Activated CD8-positive, alpha-beta memory T cell treated with anti-CD3 and anti-CD28 coated beads, Interleukin-2, amount 50 U/mL, for 24 hours (primary cell): ENCODE measurements around the gene CASTOR1.

Experiments
- DNase-seq: peaks from one replicate; pipeline ENCODE4 v3.0.0-alpha.2; 2020; ENCODE audit errors: extremely low read depth

Gene CASTOR1

DNA sequence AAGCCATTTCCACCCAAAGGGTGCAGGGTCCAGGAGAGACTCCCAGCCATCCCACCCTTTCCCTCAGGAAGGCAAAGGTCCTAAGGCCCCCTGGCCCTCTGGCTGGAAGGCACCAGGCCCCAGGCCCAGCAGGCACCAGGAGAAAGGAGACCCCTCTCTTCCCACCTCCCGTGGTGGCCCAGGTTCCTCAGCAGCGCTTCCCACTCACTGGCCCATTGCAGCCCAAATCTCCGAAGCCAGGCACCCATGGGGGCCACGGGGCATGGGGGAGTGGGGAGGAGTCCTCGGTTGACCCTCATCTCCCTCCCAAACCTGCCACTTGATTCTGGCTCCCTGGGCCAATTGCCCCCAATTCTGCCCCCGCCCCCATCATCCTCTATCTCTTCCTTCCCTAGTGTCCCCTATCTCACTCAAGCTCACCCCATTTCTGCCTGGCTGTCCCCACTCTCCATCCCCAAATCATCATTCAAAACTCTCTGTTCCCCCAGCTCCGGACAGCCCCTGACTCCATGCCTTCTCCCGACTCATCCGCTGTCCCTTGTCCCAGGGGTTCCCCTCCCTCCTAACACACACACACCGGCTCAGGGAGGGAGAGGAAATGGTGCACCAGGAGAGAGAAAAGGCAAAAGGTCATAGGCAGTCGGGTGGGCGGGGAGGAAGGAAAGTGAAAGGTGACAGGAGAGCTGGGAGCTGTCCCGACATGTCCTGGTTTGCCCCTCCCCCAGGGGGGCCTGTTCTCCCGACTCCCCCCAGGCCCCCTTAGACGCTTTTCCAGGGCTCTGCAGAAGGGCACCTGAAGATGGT, 43.9 kb downstream of the CASTOR1 start:
- DNase-seq, result no peak

DNA sequence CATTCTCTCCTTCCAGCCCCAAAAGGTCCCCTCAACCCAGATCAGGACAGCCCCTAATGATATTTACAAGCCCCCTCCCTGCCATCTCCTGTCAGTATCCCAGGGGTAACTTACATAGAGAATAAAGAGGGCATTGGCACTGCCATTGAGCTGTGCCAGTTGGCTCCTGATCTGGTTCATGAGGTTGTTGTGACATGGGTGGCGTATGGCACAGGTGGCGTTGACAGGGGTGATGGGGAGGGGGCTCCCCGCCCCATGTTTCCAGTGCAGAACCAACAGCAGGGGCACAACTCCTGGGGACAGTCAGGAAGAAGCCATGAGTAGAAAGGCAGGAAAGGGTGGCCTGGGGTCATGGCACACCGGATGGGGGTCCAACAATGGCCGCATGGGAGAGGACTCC, 44.7 kb downstream of the CASTOR1 start:
- no peak for DNase-seq

- DNase-seq, result no peak
These were observed 45.2 kb downstream of the CASTOR1 start for GRCh38 chr22:30244066-30244465.

GRCh38 chr22:30243661-30244060, 45.6 kb downstream of the CASTOR1 start:
- no peak for DNase-seq

DNA sequence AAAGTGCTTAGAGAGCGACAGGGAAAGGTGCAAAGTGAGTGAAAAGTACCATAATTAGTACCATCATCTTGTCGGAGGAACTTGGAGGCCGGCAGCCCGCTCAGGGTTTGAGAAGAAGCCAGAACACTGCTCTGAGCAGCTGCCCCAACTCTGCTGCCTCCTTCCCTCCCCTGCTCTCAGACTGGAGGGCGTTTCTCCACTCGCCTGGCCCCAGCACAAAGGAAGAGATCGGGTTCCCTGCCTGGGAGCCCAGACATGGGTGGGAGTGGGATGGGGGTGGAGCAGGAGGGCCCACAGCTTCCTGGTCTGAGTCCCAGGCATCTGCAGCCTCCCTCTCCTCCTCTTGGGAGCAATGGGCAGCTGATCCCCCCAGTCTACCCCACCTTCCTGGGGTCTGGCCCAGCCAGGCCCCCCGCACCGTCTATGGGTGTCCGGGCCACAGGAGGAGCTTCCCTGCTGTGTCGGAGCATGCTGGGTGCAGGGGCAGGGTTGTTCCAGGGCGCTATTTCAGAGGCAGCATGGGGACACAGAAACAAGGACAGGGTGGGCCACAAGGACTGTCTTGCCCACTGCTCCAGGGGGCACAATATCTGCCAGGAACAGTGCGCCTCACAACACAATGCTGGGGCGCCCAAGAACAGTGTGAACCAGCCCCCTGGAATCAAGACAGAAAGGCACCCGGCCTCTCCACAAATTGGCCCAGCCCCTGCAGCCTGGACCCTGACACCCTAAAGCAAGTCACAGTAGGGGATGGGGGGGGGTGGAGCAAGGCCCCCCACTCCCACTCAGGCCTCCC, 47.5 kb downstream of the CASTOR1 start:
- no peak for DNase-seq

- no peak for DNase-seq
These were observed 48.5 kb downstream of the CASTOR1 start for GRCh38 chr22:30240541-30241417.

GRCh38 chr22:30239488-30240405, 49.6 kb downstream of the CASTOR1 start:
- no peak for DNase-seq

DNA sequence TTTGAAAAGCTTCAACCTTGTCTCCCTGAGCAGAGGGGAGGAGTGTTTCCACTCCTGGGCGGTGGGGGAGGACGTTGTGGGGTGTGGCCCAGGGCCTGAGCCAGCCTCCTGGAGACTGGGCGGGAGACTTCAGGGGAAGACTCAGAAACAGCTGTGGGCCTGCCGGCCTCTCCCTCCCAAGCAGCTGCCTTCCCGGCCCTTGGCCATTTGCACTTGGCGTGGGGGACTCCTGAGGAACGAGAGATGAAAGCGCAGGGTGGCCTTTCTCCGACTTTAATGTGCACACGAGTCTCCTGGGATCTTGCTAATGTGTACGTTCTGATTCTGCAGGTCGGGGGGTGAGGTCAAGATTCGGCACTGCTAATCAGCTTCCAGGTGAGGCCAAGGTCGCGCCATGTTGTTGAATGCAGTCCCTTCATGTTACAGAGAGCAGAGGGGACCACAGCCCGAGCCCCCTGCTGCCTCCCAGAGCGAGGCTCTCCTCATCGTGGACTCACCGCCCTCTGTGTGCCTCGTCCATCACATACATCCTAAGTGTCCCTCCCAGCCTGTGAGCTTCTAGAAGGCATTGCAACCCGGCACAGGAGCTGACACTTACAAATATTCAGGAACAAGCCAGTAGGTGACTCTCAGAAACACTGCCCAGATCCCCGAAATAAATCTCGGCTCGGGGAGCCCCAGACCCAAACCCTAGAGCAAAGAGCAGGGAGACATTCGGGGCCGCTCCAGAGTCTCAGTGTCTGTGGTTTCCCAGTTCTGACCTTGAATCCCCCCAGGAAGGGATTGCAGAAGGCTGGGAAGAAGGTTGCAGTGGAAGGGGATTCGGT, 50.4 kb downstream of the CASTOR1 start:
- DNase-seq, result no peak

- no peak for DNase-seq
These were observed 51.2 kb downstream of the CASTOR1 start for GRCh38 chr22:30238136-30238535.

- no peak for DNase-seq
These were observed 52.4 kb downstream of the CASTOR1 start for GRCh38 chr22:30236875-30237274.

DNA sequence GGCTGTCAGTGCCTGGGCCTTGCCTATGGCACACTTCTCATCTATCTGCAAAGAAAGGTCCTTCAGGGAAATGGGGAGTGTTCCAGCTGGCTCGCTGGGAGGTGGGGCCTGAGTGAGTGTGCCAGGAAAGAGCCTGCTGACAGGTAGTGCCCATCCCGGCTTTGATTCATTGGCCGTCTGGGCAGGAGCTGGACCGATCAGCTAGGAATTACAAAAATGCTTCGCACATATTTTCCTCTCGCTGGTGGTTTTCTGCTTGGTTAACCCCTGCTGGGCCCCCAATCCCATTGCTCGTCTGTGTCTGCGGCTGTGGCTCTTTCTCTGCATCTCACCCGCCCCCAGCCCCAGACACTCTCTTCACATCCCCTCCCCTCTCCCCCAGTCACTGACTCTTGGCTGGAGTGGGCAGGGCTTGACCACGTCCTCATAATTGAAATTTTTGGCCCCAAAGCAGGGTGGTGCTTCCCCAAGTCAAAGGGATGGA, 53.6 kb downstream of the CASTOR1 start:
- DNase-seq, result no peak
